Kidney (tissue), 14 donors: Measurements from ENCODE around the gene DHFR2. TPM values are rescaled to one million over a fixed set of nuclear protein-coding genes. Genes with fewer than 3 reads are reported as not detected.
A peak's percentile ranks its signal among the peaks of the same experiment; 100 is the strongest.

Experiments used
- DNase-seq, 5 donors: peaks; one replicate each; pipeline ENCODE4 v3.0.0-alpha.2; 2013 to 2020
- FAIRE-seq: peaks from 2 replicates; lab custom pipeline; 2012; peaks lifted over from hg19 to GRCh38; lab: Jason Lieb, UNC
- H3K27ac ChIP-seq, 2 donors: one replicate each; pipeline ENCODE4 v1.7.0; 2013; ENCODE audit warnings: low read depth in 2 of 2, low read length in 2 of 2, inconsistent platforms in 1 of 2
- H3K27me3 ChIP-seq: one replicate; pipeline ENCODE4 v1.7.1; 2013; ENCODE audit warnings: low read length, inconsistent platforms; ENCODE audit not compliant: control insufficient read depth, insufficient read depth
- H3K36me3 ChIP-seq, 3 donors: one replicate each; pipeline versions ENCODE4 v1.7.0 to v1.7.1; 2013; ENCODE audit warnings: low read length in 3 of 3, control low read depth in 1 of 3, inconsistent platforms in 1 of 3; ENCODE audit not compliant: insufficient read depth in 3 of 3, control insufficient read depth in 2 of 3
- H3K4me1 ChIP-seq, 3 donors: one replicate each; pipeline versions ENCODE4 v1.7.0 to v1.7.1; 2013; ENCODE audit warnings: low read length in 3 of 3, inconsistent platforms in 1 of 3, low read depth in 1 of 3; ENCODE audit not compliant: control insufficient read depth in 2 of 3, insufficient read depth in 2 of 3
- H3K4me3 ChIP-seq, 3 donors: one replicate each; pipeline versions ENCODE4 v1.7.0 to v1.8.1; 2013; ENCODE audit warnings: low read length in 3 of 3, control low read depth in 1 of 3, inconsistent platforms in 1 of 3
- H3K9ac ChIP-seq, 3 donors: one replicate each; pipeline versions ENCODE4 v1.7.0 to v1.7.1; 2013; ENCODE audit warnings: low read length in 3 of 3, control low read depth in 1 of 3, inconsistent platforms in 1 of 3
- H3K9me3 ChIP-seq, 3 donors: one replicate each; pipeline versions ENCODE4 v1.7.0 to v1.7.1; 2013; ENCODE audit warnings: low read length in 3 of 3, control low read depth in 1 of 3, inconsistent platforms in 1 of 3; ENCODE audit not compliant: control insufficient read depth in 2 of 3, insufficient read depth in 1 of 3
- CTCF ChIP-seq: IDR thresholded peaks from 3 replicates; pipeline ENCODE4 v1.5.1; 2012; ENCODE audit warnings: mild to moderate bottlenecking, moderate library complexity, borderline replicate concordance; ENCODE audit not compliant: insufficient read depth; ENCODE audit errors: extremely low read depth
- intact Hi-C: fragments of 100-400 bp; cut with DNase I; formaldehyde crosslinking; loops from one replicate; pipeline ENCODE4 v1.11.1; 2022
- polyA plus RNA-seq: library from polyadenylated mRNA; stranded (reverse); fragments of 350-450 nt; fragmentation: Illumina TruSeq; extraction: RNeasy Lipid Tissue Mini Kit (QIAGEN cat#74804); gene quantifications from one replicate; pipeline ENCODE4 v1.2.3, GENCODE V29; 2014; ENCODE audit warnings: low read depth, low replicate concordance; ENCODE audit not compliant: insufficient read depth
- total RNA-seq: library from RNA; stranded (reverse); fragmentation: NEBNext Ultra II Directional; extraction: Animal tissue kit (Norgen Biotek cat#: 25700); gene quantifications from one replicate; pipeline ENCODE4 v1.2.1, GENCODE V29; 2021
- donor health status: control.
- donor health status: control.
- donor health status: control.
- donor health status: control.
- donor health status: control.
- donor health status: DM: yes; HTN: yes; CAD: no.
- donor health status: Normal renal cell carcinoma (clear cell type).

DHFR2 gene
- total and polyA plus RNA-seq, 2 donors from 2014 or later: 4.0 to 9.9 TPM

- TF ChIP-seq CTCF: no peak
- Histone ChIP-seq H3K4me1 (peaks cover 0 to 4% (median 3%) of the 10 kb centered on the region in 3 donors), H3K27ac (no peak overlapping the region), H3K36me3 (peaks cover 0 to 4% (median 0%) of the 10 kb centered on the region in 3 donors), H3K27me3 (no peaks in the 10 kb centered on the region), H3K9ac (no peak overlapping the region), H3K4me3 (no peak overlapping the region), H3K9me3 (no peaks in the 10 kb centered on the region)
- DNase-seq: no peak
- no peak for FAIRE-seq
- intact Hi-C loops: no loop called here
Observed at GRCh38 chr3:94065122-94065521, 2.4 kb upstream of the DHFR2 start.

GRCh38 chr3:94064243-94064860 is 1.6 kb upstream of the DHFR2 start:
- Histone ChIP-seq H3K4me3 (peak overlapping the region in 1 of 3 donors; percentile 93), H3K9ac (no peak overlapping the region), H3K4me1 (peaks cover 0 to 4% (median 3%) of the 10 kb centered on the region in 3 donors), H3K36me3 (peaks cover 0 to 2% (median 0%) of the 10 kb centered on the region in 3 donors), H3K27me3 (no peaks in the 10 kb centered on the region), H3K9me3 (no peaks in the 10 kb centered on the region), H3K27ac (no peak overlapping the region)
- intact Hi-C loops: no loop called here
- TF ChIP-seq CTCF: no peak
- DNase-seq: no peak
- FAIRE-seq: no peak

GRCh38 chr3:94063496-94064119 is 892 bp upstream of the DHFR2 start:
- Histone ChIP-seq H3K27ac (peak overlapping the region; percentile 87 to 92), H3K4me1 (peaks cover 0 to 4% (median 3%) of the 10 kb centered on the region in 3 donors), H3K9ac (peak overlapping the region; percentile 84 to 98 (median 98)), H3K9me3 (no peaks in the 10 kb centered on the region), H3K27me3 (no peaks in the 10 kb centered on the region), H3K36me3 (peaks cover 0 to 2% (median 0%) of the 10 kb centered on the region in 3 donors), H3K4me3 (peak overlapping the region; percentile 93 to 97 (median 94))
- no peak for TF ChIP-seq CTCF
- FAIRE-seq (no peak), DNase-seq (peak in 1 of 5 donors; percentile 16)
- intact Hi-C loops: no loop called here
